Colon (tissue), 2 donors: ENCODE data around the gene FHOD3.

Experiments
- FAIRE-seq: peaks from 2 replicates; lab custom pipeline; 2012; peaks lifted over from hg19 to GRCh38; lab: Jason Lieb, UNC
- donor health status: control.
- donor health status: control.

FHOD3 gene

GRCh38 chr18:36522509-36522908 is 225.0 kb downstream of the FHOD3 start:
- no peak for FAIRE-seq

GRCh38 chr18:36525913-36526312 is 228.4 kb downstream of the FHOD3 start:
- FAIRE-seq = no peak

GRCh38 chr18:36526611-36527010 is 229.1 kb downstream of the FHOD3 start:
- no peak for FAIRE-seq

GRCh38 chr18:36527051-36527450 is 229.5 kb downstream of the FHOD3 start:
- no peak for FAIRE-seq

GRCh38 chr18:36527740-36528455 is 230.4 kb downstream of the FHOD3 start:
- FAIRE-seq = no peak

GRCh38 chr18:36529747-36530146 is 232.2 kb downstream of the FHOD3 start:
- FAIRE-seq = no peak

GRCh38 chr18:36530676-36531405 is 233.3 kb downstream of the FHOD3 start:
- no peak for FAIRE-seq

GRCh38 chr18:36531636-36532035 is 234.1 kb downstream of the FHOD3 start:
- FAIRE-seq = no peak

- no peak for FAIRE-seq
These were observed 234.9 kb downstream of the FHOD3 start for GRCh38 chr18:36532394-36532793.

- FAIRE-seq = no peak
These were observed 235.3 kb downstream of the FHOD3 start for GRCh38 chr18:36532815-36533214.

- FAIRE-seq = no peak
These were observed 236.1 kb downstream of the FHOD3 start for GRCh38 chr18:36533446-36534153.

GRCh38 chr18:36534154-36534688 is 236.7 kb downstream of the FHOD3 start:
- FAIRE-seq = no peak

- no peak for FAIRE-seq
These were observed 237.9 kb downstream of the FHOD3 start for GRCh38 chr18:36535202-36535935.

- FAIRE-seq = no peak
These were observed 238.9 kb downstream of the FHOD3 start for GRCh38 chr18:36536426-36536825.

- no peak for FAIRE-seq
These were observed 239.8 kb downstream of the FHOD3 start for GRCh38 chr18:36537289-36537688.

- no peak for FAIRE-seq
These were observed 242.2 kb downstream of the FHOD3 start for GRCh38 chr18:36539674-36540231.

- FAIRE-seq = no peak
These were observed 245.5 kb downstream of the FHOD3 start for GRCh38 chr18:36543030-36543429.

- FAIRE-seq = no peak
These were observed 246.6 kb downstream of the FHOD3 start for GRCh38 chr18:36543991-36544725.

GRCh38 chr18:36545821-36546427 is 248.4 kb downstream of the FHOD3 start:
- FAIRE-seq = no peak

GRCh38 chr18:36546876-36547275 is 249.4 kb downstream of the FHOD3 start:
- FAIRE-seq = no peak

- no peak for FAIRE-seq
These were observed 250.0 kb downstream of the FHOD3 start for GRCh38 chr18:36547544-36547943.
